Measurements from ENCODE around the gene DALRD3.
A peak's percentile ranks its signal among the peaks of the same experiment; 100 is the strongest.

DALRD3 gene

DNA sequence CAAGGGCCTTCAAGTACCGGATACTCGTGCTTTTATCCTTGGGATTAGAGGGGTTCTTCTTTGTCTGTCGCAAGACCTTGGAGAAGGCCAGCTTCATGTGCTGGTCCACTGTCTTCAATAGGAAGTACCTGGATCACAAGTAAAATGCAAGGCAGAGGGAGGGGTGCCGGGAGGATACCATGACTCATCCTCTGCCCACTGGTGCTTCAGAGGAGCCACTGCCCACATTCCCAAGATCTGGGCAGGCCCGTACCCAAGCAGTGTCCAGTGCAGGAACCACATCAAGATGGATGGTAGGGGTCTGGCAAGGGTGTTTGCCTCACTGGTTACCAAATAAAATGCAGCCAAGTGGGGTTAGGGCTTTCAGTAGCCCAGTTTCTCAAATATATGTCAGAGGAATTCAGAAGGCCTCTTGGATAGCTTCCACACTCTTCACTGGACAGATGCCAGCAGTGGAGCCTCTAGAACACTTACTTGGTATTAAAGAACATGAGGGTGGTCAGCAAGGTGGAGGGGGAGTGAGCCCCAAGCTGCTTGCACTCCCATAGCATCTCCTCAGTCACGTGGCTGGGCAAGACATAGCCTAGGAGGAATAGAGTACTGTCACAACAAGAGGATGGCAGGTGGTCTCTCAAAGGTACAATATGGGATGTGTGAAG, 14.4 kb upstream of the DALRD3 start:
- H3K27ac ChIP-seq = no peak overlapping the region
- TF ChIP-seq ZFX (IDR thresholded peaks at IDR 0.05; ENCODE audit: borderline replicate concordance) = no peak
- TF ChIP-seq, protein P1, sequence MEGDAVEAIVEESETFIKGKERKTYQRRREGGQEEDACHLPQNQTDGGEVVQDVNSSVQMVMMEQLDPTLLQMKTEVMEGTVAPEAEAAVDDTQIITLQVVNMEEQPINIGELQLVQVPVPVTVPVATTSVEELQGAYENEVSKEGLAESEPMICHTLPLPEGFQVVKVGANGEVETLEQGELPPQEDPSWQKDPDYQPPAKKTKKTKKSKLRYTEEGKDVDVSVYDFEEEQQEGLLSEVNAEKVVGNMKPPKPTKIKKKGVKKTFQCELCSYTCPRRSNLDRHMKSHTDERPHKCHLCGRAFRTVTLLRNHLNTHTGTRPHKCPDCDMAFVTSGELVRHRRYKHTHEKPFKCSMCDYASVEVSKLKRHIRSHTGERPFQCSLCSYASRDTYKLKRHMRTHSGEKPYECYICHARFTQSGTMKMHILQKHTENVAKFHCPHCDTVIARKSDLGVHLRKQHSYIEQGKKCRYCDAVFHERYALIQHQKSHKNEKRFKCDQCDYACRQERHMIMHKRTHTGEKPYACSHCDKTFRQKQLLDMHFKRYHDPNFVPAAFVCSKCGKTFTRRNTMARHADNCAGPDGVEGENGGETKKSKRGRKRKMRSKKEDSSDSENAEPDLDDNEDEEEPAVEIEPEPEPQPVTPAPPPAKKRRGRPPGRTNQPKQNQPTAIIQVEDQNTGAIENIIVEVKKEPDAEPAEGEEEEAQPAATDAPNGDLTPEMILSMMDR (IDR thresholded peaks at IDR 0.05) = no peak

DNA sequence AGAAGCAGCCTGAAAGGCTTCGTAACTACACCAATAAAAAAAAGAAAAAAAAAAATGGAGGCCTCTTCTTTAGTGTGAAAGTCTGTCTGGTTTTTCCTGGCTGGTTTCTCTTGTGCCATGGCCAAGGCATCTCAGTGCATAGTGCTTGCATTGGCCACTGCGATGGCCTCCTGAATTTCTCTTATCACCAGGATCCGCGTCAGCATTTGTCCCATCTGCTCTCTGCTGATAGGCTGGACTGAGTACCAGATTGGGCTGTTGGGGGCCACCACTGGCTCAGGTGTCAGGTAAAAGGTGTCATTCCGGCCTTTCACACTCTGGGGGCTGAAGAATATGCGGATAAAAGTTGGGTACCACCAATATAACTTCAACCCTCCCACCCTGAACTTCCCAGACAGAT, 11.9 kb upstream of the DALRD3 start:
- H3K27ac ChIP-seq = peak overlapping the region; percentile 98
- TF ChIP-seq ZFX (IDR thresholded peaks at IDR 0.05; ENCODE audit: borderline replicate concordance) = no peak
- TF ChIP-seq, protein P1 (IDR thresholded peaks at IDR 0.05) = no peak

DNA sequence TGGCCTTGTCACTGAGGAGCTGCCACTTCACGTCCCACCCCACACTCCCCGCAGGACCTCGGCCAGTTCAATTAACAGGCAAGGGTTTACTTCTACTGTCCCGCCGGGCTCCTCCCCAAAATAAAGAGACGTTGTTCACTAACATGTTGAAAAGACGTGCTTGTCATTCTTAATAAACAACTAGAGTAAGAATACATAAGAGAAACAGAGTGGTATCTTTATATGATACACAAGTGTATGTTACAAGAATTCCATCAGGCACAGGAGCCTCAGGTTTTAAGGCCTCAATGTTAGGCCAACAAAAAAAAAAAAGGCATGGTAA, 11.1 kb upstream of the DALRD3 start:
- TF ChIP-seq, protein P1 (IDR thresholded peaks at IDR 0.05) = no peak
- TF ChIP-seq ZFX (IDR thresholded peaks at IDR 0.05; ENCODE audit: borderline replicate concordance) = no peak
- H3K27ac ChIP-seq = peak overlapping the region; percentile 98

DNA sequence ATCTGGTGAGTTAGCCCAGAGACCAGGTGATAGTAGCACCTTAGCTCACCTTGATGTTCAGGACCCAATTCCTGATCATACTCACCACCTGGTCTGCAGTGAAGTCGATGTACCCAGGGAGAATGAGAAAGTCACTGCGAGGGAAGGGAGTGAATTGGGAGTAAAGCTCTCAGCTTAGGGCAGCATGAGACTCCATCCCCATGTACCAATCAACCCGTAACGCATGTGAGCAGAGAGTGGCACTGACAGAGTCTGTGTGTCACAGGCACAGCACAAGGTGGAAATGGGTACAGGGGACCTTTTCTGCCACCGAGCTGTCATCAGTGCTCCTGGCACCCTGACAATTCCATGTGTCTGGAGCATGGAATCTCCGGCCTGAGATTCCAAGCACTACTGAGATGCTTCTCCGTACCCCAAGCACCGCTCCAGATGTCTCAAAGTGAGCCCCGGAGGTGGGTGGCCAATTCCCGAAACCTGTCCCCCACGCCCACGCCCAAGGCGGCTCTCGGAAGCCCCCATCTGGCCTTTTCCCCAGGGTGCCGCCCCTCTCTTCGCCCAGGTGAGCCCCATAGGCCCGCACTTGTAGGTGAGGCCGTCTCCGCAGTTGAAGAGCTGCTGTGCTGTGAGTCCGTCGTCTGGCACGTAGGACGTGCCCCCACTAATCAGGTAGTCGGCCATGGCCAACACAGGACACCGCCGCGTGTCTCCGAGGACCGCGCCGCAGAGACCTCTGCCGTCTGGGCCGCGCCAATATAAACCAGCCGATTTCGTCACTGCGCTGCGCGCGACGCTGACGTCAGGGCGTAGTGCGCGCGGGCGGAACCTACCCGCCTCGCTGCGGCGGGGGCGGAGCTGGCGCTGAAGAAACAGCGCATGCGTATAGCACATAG, 10.5 kb upstream of the DALRD3 start, which contains the start of gene IMPDH2:
Gene IMPDH2 (minus strand): TSS at position 726 of the 890 bp plus-strand sequence. CDS start 48 bp downstream, at position 678.
- peak within 1 kb of the TSS; percentile 98 for H3K27ac ChIP-seq
- TF ChIP-seq ZFX (IDR thresholded peaks at IDR 0.05; ENCODE audit: borderline replicate concordance) = no peak
- TF ChIP-seq, protein P1 (IDR thresholded peaks at IDR 0.05) = no peak

DNA sequence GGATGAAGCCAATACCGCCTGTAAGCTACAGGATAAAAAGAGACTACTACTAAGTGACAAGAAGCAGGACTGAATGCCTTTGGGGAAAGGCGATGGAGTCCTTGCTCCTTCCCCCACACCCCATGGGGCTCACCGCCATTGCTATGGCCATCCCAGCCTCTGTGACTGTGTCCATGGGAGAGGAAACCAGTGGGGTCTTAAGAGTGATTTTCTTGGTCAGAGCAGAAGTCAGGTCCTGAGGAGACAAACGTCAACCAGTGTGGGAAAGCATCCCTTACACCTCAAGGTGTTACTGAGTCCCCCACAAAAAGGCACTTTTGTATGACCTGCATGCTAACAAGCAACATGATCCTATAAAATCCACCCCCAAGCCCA, 9.9 kb upstream of the DALRD3 start:
- TF ChIP-seq ZFX (IDR thresholded peaks at IDR 0.05; ENCODE audit: borderline replicate concordance) = no peak
- TF ChIP-seq, protein P1 (IDR thresholded peaks at IDR 0.05) = no peak
- H3K27ac ChIP-seq = peak overlapping the region; percentile 98

DNA sequence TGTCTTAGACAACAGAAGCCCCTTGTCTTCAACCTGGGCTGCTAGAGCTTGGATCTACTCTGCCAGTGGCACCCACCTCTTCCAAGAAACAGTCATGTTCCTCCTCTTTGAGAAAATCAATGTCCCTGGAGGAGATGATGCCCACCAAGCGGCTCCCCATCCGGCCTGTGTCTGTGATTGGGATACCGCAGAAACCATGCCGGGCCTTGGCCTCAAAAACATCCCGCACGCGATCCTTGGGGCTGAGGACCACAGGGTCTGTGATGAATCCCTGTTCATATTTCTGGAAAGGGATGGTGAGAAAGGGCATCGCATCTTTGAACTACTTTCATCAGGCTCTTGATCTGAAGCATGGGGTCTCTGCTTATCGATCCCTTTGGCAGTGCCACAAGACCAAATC, 9.3 kb upstream of the DALRD3 start:
- H3K27ac ChIP-seq = peak overlapping the region; percentile 98
- no peak for TF ChIP-seq ZFX (IDR thresholded peaks at IDR 0.05; ENCODE audit: borderline replicate concordance)
- TF ChIP-seq, protein P1 (IDR thresholded peaks at IDR 0.05) = no peak

DNA sequence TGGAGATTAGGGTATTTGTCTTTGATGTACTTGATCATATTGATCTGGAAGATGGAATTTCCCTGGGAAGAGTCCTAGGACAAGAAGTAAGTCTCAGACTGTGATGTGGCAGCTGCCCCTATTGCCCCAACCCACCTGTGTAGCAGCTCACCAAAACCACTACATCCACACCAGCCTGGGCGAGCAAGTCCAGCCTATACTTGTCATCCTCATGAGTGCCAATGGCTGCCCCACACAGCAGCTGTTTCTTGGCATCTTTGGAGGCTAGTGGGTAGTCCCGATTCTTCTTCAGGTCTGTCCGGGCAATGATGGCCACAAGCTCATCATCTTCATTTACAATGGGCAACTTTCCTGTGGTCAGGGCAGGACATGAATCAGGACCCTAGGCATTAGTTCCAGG, 8.2 kb upstream of the DALRD3 start:
- TF ChIP-seq, protein P1 (IDR thresholded peaks at IDR 0.05) = no peak
- no peak for TF ChIP-seq ZFX (IDR thresholded peaks at IDR 0.05; ENCODE audit: borderline replicate concordance)
- peak overlapping the region; percentile 98 for H3K27ac ChIP-seq
